Right forelimb (tissue), 1 donor: ENCODE measurements around the gene SLC2A13.

Experiments used
- DNase-seq: peaks from one replicate; pipeline ENCODE4 v3.0.0-alpha.2; 2018

SLC2A13 gene

DNA sequence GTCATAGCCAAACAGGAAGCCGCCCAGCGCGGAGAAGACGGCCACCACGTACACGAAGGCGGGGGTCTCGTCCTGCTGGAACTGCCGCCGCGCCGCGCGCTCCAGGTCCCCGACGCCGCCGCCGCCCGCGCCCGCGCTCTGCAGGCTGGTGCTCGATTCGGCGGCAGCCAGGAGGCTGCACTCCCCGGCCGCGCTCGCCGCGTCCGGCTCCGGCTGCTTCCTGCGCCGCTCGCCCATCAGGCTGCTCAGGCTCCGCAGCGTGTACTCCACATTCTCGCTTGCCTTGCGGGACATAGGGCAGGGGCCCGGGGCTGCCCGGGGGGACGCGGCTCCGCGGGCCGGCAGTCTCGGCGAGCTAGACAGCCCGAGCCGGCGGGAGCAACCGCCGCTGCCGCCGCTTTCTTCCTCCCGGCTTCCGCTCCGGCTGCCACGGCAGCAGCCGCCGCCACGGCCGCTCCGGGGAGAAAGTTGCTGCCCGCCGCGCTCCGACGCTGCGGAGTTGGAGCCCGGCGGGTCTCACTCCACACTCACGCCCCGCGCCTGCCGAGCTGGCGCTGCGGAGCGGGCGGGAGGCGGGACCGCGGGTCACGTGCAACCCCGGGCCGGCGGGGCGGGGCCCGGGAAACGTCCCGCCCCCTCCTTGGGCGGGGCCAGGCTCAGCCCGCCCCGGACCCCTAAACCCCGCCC, at the start of gene SLC2A13:
TSS of gene SLC2A13 (minus strand) at position 567 of the 687 bp plus-strand sequence. CDS start at position 294, 273 bp downstream.
- peak; percentile 85 for DNase-seq

DNA sequence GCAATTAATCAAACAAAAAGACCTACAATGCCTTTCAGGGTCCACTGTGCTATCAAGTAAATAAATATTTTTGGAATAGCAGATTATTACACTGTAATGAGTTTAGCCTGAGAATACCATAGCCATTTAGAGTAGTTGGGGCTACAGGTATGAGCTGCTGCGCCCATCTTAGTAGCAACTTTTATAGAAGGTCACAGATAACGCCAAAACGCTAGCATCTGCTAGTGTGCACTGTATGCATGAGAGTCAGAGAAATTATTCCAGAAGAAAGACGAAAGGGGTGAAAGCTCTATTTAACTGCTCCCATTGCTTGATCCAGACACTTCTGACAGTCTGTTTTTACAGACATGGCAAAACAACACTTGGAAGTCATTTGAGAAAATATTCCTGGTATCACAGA, 48.5 kb upstream of the SLC2A13 start:
- DNase-seq = no peak

DNA sequence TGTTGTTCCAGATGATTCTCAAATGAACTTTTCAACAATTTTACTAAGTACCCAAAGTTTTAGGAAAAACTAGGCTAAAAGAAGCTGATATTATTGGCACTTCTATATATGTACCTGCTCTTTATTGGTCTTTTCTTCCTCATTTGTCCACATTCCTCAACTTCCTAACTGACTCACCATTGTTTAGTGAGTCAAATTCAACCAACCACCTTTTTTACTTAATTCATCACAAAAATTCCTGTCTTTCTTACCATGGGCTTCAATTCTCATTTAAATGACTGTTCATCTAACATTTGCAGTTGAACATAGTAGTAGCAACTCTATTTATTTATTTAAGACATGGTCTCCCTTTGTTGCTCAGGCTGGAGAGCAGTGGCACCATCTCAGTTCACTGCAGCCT, 47.6 kb upstream of the SLC2A13 start:
- DNase-seq = no peak

DNA sequence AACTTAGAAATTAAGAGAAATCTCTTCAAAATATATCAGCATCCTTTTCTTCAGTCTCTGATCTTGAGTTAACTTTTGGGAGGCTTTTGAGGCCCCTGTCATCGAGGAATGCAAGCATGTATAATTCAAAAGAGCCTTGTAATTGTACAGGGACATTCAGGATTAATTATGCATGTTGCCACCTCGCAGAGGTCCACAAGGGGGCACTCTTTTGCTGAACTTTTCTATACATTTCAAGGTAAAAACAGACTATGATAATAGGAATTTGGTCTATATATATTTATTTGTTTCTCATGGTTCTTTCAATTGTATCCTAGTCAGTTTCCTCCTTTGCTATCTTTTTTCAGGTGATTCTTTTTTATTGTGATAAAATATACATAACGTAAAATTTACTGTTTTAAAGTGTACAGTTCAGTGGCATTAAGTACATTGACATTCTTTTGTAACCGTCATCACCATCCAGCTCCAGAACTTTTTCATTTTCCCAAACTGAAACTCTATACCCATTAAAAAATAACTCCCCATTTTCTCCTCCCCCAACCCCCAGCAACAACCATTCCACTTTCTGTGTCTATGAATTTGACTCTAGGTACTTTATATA, 47.0 kb upstream of the SLC2A13 start:
- peak; percentile 50 for DNase-seq

DNA sequence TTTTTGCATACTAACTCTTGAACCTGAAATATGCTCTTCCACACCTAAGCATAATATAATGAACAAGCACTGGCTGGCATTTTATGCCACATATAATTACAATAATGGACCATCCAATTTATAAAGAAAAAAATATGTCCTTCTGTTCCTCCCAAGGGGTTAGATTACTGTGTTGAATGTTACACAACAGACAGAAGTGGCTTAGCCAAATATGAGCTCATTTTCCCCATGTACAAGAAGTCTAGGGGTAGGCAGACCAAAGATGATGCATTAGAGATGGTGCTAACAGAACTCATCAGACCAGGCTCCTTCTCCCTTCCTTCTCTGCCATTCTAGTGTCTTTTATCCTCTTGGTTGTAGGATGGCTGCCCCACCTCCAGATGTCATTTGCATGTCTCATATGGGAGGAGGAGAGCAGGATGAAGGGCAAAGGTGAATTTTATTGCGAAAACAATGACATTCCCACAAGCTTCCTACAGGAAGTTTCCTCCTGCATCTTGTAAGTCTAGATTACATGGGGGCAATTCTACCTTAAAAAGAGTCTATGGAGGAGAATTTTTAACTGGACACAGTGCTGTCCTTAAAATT, 43.9 kb upstream of the SLC2A13 start:
- DNase-seq = no peak

DNA sequence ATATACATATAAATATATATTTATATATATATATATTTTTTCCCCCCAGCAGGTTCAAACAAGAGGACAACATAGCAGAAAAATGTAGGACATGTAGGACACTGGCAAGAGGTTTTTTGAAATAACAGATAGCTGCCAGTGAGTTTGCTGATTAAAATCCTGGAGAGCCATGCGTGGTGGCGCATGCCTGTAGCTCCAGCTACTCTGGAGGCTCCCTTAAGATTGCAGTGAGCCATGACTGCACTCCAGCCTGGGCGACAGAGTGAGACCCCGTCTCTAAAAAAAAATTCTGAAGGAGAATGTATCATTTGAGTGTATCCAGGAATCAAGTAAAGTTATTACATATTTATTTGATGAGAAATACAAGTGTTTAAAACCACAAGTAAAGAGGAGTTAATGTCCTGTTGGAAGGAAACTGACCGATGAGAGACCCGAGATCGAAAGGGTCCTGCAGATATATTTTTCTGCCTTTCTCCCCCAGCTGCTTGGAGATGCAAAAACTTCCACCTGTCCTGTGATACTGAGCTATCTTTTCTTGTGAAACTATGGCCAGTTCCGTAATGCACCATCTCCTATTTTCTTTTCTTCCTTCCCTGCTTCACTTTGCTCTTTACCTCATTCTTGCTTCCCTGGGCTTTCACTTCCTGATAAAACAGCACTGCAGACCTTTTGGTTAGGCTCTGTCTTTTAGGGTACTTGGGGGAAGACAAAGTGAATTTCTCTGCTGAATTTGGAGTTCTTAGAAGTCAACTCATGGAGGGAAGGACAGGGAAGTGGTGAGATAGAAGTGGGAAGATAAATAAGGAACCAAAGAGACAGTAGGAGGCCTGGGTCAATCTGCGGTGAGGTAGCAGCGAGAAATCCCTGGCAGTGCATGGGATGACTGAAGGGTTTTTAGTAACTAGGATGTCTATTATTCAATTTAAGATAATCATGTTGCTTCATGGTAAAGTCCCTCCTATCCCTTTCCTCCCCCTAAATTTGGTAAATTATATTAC, 41.2 kb upstream of the SLC2A13 start:
- no peak for DNase-seq

DNA sequence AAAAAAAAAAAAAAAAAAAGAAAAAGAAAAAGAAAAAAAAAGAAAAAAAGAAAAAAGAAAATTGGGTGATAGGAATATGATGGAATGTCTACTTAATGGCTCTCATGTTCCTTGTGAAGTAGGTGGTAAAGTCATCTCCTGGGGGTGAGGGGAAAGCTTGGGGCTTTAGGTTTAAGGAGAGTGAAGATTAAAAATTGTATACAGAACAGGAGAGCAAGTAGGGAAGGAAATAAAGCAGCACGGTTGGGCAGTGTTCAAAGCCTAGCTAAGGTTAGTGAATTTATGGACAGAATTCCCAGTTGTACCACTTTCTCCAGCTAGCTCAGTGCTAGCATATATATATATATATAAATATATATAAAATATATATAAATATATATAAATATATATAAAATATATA, 40.0 kb upstream of the SLC2A13 start:
- no peak for DNase-seq

DNA sequence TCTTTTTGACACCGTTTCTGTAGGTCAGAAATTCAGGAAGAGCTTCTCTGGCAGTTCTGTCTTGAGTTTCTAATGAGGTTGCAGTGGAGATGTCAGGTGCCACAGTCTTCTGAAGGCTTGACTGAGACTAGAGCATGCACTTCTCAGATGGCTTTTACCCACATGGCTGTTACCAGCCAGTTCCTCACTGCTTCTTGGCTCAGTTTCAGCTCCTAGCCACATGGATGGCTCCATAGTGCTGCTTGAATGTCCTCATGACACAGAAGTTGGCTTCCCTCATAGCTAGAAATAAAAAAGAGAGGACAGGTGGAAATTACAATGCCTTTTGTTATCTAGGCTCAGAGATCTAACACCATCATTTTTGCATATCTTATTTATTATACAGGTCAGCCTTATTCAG, 38.1 kb upstream of the SLC2A13 start:
- no peak for DNase-seq

DNA sequence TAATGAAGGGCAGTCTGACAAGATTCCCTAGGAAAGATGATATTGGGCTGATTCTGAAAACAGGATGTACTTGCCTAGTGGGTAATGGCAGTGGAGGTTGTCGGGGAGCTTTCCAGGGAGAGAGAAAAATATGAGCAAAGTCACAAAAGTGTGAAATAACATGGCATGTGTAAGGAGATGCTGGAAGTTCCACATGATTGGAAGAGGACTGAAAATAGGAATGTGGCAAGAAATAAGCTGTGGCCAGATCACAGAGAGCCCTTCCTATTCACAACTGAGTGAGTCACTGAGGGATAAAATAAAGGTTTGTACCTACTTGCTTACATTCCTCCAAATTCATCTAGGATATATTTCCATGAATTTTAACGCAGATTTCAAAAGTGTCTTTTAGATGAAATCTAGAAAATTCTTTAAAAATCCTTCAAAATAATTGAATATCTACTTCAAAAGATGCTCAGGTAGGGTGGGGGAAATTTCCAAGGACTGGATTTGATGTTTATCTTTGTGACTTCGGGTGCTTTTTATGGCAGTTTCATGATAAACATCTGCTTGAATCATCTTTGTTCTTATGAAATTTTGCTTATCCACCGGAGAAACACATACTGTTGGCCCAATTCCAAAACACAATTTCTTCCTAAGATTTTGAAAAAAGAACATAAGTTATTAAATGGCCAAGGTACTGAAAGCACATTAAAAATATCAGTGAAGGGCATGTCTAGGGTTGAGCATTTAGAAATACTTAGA, 36.3 kb upstream of the SLC2A13 start:
- no peak for DNase-seq

DNA sequence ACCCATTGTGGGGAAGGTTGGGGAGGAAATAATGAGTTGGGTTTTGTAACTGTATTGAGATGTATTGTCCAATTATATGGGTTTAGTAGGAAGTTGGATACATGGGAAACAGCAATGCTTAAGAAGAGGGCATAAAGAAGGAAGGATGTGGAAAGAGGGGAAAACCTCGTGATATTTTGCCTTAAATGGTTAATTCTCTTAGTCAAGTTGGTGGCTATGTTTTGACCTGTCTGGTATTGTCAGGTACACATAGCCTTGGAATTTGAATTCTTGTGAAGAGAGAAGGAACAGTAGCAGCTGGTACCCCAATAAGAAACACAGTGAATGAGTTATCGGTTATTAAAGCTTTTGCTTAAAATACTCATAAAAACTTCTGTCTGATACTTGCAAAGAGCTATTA, 32.6 kb upstream of the SLC2A13 start:
- no peak for DNase-seq

DNA sequence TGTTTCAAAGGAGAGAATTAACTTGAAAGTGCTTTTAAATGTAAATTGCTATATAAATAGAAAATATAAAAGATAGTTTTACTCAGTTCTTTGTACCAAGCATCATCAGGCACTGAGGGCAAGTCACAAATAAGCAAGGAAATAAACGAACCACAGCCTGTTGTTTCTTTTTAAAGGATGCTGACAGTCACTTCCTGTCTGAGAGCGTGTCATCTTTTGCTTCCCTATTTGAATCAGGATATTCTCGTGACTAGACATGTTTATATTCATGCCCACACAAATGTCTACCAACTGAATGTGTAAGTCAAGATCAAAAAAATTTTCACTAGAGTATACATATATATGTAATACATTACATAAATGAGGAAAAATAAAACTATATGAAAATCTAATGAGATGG, 31.4 kb upstream of the SLC2A13 start:
- DNase-seq = no peak

DNA sequence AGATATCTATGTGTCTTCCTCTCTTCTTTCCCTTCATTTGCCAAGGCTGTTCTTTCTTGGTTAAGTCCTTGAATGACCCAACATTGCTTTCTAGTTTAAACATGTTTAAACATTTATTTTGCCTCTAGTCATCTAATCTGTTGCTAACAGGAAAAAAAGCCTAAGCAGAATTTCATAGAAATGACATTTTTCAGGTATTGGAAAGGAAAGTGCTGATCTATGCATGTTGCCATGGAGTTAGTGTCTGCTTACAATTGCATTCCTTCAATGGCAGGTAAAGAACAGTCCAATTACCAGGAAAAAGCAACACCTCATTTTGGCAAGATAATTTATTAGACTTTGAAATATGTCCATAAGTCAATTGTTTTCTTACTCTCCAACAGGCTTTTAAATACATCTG, 21.5 kb upstream of the SLC2A13 start:
- no peak for DNase-seq

DNA sequence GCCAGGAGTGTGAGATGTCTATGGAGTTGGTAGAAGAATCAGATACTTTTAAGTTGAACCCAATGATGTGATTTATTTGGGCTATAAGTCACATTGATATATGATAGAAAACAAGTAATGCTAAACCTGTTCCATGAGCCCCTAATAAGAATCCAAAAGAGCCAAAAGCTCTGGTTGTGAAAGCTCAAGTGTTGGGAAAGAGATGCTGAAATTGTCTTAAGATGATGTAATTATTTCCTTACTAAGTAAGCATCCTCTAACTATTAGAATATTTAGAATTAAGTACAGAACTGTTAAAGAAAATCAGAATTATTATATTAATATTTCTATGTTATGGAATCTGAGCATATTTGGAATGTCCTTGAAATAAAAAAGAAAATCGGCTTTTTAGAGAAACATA, 17.6 kb upstream of the SLC2A13 start:
- no peak for DNase-seq

DNA sequence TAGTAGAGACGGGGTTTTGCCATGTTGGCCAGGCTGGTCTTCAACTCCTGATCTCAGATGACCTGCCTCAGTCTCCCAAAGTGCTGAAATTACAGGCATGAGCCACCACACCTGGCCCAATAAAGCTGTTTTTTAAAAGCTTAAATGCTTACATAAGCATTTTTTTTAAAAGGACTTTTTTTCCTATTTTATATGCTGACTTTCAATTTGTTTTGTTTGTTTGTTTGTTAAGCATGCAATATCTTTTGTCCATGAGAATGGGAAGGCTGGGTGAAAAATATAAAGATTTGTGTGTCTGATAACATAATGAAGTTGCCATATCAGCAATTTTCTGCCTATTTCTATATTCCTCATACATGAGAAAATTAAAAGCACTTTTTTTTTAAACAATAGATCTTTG, 17.0 kb upstream of the SLC2A13 start:
- DNase-seq = no peak

DNA sequence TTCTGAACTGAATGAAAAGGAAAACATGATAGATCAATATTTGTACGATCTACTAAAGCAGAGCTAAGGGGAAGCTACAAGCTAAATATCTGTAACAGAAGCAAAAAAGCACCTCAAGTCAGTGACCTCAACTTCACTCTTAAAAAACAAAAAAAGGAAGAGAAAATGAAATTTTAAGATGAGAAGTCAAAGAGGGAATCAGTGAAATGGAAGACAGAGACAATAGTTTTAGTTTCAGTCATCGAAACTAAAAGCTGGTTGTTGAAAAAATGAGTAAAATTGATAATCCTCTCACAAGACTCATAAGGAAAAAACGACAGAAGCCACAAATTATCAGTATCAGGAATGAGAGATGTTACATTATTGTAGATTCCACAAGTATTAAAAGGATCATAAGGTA, 11.9 kb upstream of the SLC2A13 start:
- DNase-seq = no peak

DNA sequence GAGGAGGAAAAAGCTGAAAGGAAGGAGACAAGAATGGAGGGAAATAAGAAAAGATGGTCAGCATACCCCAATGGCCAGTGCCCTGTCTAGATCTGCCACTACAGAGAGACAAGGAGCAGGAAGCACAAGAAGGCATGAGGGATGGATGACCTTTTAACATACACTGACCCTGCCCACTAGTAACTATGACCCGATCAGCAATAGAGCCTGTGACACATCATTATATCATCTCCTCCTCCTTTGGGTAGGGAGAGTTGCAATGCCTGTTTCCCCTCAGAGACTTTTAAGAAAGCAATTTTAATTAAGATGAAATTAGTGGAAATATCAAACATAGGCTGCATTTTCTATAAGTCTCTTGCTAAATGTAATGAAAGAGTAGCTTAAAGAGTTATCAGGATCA, 4.7 kb upstream of the SLC2A13 start:
- no peak for DNase-seq

DNA sequence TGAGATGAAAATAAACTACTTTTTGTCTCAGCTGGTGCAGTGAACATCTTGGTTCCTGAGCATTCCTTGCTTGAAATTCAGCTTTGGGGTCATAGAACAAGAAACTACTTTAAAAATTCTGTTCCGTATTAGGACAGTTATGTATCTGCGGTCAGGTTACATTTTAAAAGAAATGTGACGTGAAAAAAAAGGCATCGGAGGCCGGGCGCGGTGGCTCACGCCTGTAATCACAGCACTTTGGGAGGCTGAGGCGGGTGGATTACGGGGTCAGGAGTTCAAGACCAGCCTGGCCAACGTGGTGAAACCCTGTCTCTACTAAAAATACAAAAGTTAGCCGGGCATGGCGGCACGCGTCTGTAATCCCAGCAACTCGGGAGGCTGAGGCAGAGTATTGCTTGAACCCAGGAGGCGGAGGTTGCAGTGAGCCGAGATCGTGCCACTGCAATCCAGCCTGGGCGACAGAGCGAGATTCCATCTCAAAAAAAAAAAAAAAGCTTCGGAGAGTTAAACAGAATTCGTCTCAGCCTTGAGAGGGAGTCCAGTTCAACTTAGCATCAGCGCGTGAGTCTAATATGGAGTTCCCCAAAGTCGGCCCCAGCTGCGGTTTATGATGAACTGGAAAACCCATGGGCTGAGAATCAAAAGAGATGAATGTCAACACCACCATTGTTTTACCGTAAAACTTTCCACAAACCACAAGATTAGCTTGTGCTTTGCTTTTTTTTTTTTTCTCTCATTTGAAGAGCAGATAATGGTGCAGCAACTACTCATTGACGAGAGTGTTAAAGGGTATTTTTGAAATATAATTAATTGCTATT, 2.1 kb upstream of the SLC2A13 start:
- no peak for DNase-seq

DNA sequence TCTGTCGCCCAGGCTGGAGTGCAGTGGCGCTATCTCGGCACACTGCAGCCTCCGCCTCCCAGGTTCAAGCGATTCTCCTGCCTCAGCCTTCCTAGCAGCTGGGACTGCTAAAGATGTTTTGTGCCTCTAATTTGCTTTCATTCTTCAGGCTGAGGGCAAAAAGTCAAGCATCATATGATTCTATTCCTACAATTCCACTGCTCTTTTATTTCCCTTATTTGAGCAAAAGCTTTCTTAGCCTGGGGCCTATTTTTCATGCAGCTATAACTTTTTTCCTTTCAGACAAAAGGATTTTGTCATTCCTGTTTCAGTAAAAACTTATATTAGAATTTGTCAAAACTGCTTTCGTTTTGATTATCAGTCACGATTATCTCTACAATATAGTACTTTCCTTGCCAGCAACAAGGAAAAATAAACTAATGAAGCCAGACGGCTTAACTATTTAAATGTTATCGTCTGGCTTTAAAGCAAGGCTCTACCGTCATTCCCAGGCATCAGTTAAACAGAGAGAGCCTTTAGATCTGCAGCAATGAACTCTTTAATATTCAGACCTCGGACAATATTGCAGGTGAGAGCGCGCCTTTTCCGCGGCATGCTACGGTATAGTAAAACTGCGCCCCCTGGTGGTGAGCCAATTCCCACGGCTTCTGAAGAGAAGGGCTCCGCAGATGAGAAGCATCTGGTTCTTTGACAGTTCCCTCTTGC, 1.4 kb upstream of the SLC2A13 start:
- peak; percentile 86 for DNase-seq

DNA sequence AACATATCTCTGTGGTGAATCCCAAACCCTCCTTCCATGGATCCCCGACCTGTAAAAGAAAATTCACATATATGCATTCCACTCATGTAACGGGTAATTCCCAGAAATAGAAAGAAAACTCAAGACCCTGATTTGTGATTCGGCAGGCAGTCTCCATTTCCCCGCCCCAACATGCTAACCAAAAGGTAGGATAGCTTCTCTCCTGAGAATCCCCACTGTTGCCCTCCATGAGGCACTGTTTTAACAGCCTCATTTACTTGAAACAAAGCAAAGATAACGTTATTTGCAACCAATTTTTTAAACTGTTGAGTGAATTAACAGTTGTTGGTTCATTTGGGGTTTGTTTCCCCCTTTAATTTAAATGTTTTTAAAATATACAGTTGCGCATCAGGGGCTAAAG, 774 bp upstream of the SLC2A13 start:
- no peak for DNase-seq

DNA sequence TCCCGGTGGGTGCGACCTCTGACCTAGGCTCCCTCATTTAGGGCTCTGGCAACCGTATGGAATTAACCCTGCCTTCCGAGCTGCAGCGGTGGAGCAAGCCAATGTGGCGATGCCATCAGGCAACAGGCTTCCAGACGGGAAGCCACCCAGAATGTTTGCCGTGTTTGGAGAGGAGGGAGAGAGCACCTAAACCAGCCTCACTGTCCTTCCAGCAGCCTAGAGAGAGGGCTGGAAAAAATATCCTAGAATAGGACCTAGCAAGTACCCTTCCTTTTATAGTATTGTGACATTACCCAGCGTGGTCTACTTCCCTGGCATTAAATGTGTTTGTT, 287 bp upstream of the SLC2A13 start:
- DNase-seq = no peak

DNA sequence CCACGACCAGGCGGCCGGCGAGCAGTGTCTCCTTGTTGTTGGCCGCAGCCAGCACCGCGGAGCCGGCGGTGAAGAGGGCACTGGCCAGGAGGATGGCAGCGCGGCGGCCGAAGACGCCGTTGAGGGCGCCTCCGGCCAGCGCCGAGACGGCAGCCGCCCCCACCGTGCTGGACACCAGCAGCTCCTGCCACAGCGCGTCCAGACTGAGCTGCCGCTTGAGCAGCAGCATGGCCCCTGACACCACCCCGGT, 691 bp downstream of the SLC2A13 start:
- DNase-seq = no peak
